SK-N-MC (cell line): ENCODE data around the gene PROK1.

Experiments used
- EZH2 ChIP-seq: fragments of 200-600 bp; sonication (generic); IDR thresholded peaks from one replicate; pipeline ENCODE4 v1.6.1; 2017; ENCODE audit warnings: antibody characterized with exemption
- FOXP2 ChIP-seq: optimal IDR thresholded peaks from 2 replicates; pipeline ENCODE3; 2011; ENCODE audit warnings: mild to moderate bottlenecking, moderate library complexity; ENCODE audit not compliant: insufficient read depth; ENCODE audit errors: extremely low read length, control extremely low read depth
- POLR2AphosphoS5 ChIP-seq: IDR thresholded peaks from 2 replicates; pipeline ENCODE4 v1.6.1; 2012; ENCODE audit warnings: mild to moderate bottlenecking, low read depth, low read length, borderline replicate concordance

DNA sequence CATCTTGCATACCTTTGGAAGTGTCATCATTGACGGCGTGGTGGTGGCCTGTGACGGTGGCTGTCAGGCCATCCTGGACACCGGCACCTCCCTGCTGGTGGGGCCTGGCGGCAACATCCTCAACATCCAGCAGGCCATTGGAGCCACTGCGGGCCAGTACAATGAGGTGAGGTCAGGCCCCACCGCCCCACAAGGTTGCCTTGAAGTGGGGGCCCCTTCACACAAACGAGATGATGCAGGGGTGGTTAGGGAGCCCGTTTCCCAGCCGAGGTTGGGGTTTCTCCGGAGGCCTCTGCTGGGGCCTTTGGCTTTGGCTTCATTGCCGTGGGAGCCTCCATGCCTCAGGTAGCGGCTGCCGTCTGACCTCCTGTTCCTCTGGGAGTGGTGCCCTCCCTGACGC is 38.5 kb downstream of the PROK1 start:
- TF ChIP-seq EZH2, result no peak
- TF ChIP-seq POLR2AphosphoS5, result no peak
- no peak for TF ChIP-seq FOXP2
